ENCODE data around the gene FOXL2. TPM values are rescaled to one million over a fixed set of nuclear protein-coding genes. Genes with fewer than 3 reads are reported as not detected.

Gene FOXL2
- total and polyA plus RNA-seq, 9 of the 15 experiments (the other 6 are each of a cell fraction or from before 2014, with no cell fraction given) = 0.27 to 22.1 (median 3.2) TPM

DNA sequence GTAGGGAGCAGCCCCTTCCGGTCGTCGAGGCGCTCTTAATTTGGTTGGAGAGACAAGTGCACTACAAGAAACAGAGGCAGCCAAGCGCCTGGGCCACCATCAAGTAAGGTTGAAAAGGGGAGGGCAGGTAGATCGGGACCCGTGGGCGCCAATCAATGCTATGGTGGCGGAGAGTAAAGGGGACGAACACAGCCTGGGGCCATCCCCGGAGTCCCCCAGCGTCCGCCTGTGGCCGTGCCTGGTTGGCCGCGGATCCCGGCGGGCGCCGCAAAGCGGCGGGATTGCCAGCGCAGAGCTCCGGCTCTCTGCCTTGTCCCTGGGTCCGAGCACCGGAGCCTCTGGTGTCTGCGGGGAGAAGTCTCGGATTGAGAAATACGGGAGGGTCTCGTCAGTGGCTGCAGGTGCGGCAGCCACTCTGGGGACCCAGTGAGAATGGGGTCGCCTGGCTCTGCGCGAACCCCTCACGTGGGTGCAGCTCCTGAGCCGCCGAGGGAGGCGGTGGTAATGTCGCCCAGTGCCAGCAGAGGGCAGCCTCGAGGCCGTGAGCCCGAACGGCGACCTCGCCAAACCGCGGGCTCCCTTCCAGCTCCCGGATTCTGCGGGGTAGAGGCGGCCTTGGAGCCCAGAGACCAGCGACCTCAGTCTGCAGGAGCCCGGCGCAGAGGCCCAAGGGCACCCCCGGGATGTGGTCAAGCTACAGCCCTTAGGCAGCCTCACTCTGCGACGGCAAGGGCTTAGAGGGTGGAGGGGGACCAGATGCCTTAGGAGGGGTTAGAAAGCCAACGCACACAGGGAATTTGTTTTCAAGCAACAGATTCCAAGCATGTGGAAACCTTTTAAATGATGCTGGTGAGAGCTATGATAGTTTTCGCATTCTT lies 10.8 kb downstream of the FOXL2 start (continued):
- TF ChIP-seq SIN3A (IDR thresholded peaks at IDR 0.05; ENCODE audit: borderline replicate concordance in 2 of 2, control insufficient read depth in 1 of 2, low read depth in 2 of 2, low read length in 2 of 2) (no peak), MYC (IDR thresholded peaks at IDR 0.05; ENCODE audit: low read depth, low read length) (peak; percentile 49; the same call in 1 of the 2 replicates), MYC (CRISPR knock-in tag; IDR thresholded peaks at IDR 0.05; ENCODE audit: borderline replicate concordance, low read depth) (no peak), FOXJ2 (tag; IDR thresholded peaks at IDR 0.05) (no peak), MNT (conservative IDR thresholded peaks at IDR 0.05) (peak; percentile 13 to 54; a peak in 2 of 4 replicates), ZNF584 (CRISPR knock-in tag; IDR thresholded peaks at IDR 0.05; ENCODE audit: low read depth) (no peak), HDAC2 (IDR thresholded peaks at IDR 0.05) (no peak), ZBTB26 (CRISPR knock-in tag; IDR thresholded peaks at IDR 0.05) (no peak), POLR2G (IDR thresholded peaks at IDR 0.05; ENCODE audit: low read depth, low read length) (peak; percentile 84), SMAD2 (IDR thresholded peaks at IDR 0.05; ENCODE audit: low read depth, low read length) (no peak), RBM22 (IDR thresholded peaks at IDR 0.05; ENCODE audit: low read depth, low read length, poor library complexity, severe bottlenecking) (peak; percentile 55), FIP1L1 (IDR thresholded peaks at IDR 0.05; ENCODE audit: low read depth, low read length, poor library complexity, severe bottlenecking) (peak; percentile 83), LARP7 (IDR thresholded peaks at IDR 0.05) (no peak), FOXA3 (CRISPR knock-in tag; conservative IDR thresholded peaks at IDR 0.05 in 1 of 2, IDR thresholded peaks at IDR 0.05 in 1 of 2) (no peak; a peak in 1 of 4 replicates), TCFL5 (CRISPR knock-in tag; conservative IDR thresholded peaks at IDR 0.05) (no peak), ZNF253 (CRISPR knock-in tag; conservative IDR thresholded peaks at IDR 0.05) (no peak), SAFB (IDR thresholded peaks at IDR 0.05; ENCODE audit: borderline replicate concordance, low read depth, low read length) (peak; percentile 14; the same call in 1 of the 2 replicates)
- TF ChIP-seq, protein P1, sequence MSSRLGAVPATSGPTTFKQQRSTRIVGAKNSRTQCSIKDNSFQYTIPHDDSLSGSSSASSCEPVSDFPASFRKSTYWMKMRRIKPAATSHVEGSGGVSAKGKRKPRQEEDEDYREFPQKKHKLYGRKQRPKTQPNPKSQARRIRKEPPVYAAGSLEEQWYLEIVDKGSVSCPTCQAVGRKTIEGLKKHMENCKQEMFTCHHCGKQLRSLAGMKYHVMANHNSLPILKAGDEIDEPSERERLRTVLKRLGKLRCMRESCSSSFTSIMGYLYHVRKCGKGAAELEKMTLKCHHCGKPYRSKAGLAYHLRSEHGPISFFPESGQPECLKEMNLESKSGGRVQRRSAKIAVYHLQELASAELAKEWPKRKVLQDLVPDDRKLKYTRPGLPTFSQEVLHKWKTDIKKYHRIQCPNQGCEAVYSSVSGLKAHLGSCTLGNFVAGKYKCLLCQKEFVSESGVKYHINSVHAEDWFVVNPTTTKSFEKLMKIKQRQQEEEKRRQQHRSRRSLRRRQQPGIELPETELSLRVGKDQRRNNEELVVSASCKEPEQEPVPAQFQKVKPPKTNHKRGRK (tag; IDR thresholded peaks at IDR 0.05) = no peak
- TF ChIP-seq, protein P2, sequence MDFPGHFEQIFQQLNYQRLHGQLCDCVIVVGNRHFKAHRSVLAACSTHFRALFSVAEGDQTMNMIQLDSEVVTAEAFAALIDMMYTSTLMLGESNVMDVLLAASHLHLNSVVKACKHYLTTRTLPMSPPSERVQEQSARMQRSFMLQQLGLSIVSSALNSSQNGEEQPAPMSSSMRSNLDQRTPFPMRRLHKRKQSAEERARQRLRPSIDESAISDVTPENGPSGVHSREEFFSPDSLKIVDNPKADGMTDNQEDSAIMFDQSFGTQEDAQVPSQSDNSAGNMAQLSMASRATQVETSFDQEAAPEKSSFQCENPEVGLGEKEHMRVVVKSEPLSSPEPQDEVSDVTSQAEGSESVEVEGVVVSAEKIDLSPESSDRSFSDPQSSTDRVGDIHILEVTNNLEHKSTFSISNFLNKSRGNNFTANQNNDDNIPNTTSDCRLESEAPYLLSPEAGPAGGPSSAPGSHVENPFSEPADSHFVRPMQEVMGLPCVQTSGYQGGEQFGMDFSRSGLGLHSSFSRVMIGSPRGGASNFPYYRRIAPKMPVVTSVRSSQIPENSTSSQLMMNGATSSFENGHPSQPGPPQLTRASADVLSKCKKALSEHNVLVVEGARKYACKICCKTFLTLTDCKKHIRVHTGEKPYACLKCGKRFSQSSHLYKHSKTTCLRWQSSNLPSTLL (IDR thresholded peaks at IDR 0.05) = no peak
